H1 (cell line): ENCODE results near the gene TBX15. TPM values are rescaled to one million over a fixed set of nuclear protein-coding genes. Genes with fewer than 3 reads are reported as not detected.

ENCODE experiments used
- JUN ChIP-seq: IDR thresholded peaks from 2 replicates; pipeline ENCODE4 v1.6.1; 2011; ENCODE audit warnings: low read depth, mild to moderate bottlenecking, improper control_type of control experiment, low read length
- RBBP5 ChIP-seq: IDR thresholded peaks from 2 replicates; pipeline ENCODE4 v1.7.1; 2012; ENCODE audit warnings: low read depth, mild to moderate bottlenecking, inconsistent platforms, low read length, moderate library complexity, borderline replicate concordance
- SIN3A ChIP-seq, 2 experiments: IDR thresholded peaks in 1 of 2; conservative IDR thresholded peaks in 1 of 2; 2 replicates each; pipeline ENCODE4 v1.6.1; 2011 to 2012; ENCODE audit warnings: low read length in 2 of 2, improper control_type of control experiment in 1 of 2, low read depth in 1 of 2, mild to moderate bottlenecking in 1 of 2
- TAF1 ChIP-seq: IDR thresholded peaks from 2 replicates; pipeline ENCODE4 v1.6.1; 2011; ENCODE audit warnings: mild to moderate bottlenecking, low read depth, low read length
- TBP ChIP-seq: IDR thresholded peaks from 2 replicates; pipeline ENCODE4 v1.6.1; 2011; ENCODE audit warnings: low read depth, low read length, improper control_type of control experiment
- YY1 ChIP-seq: IDR thresholded peaks from 2 replicates; pipeline ENCODE4 v1.6.1; 2011; ENCODE audit warnings: low read depth, mild to moderate bottlenecking, low read length
- polyA plus RNA-seq, 7 experiments: library from polyadenylated mRNA; depleted of rRNA in 3 of 7; stranded (reverse) in 5 of 7; unstranded in 2 of 7; fragments of >200 nt in 5 of 7; fragments of 200-250 nt in 2 of 7; gene quantifications; 1 replicate in 5 of 7; 2 replicates in 1 of 7; 4 replicates in 1 of 7; pipeline versions ENCODE4 v1.2.1 to v1.2.3, GENCODE V29; 2011 to 2013; ENCODE audit warnings: missing spikeins in 2 of 7, mixed read lengths in 2 of 7
- total RNA-seq: library from RNA; stranded (reverse); fragmentation: NEBNext Ultra II Directional; extraction: Animal tissue kit (Norgen Biotek cat#: 25700); gene quantifications from 2 replicates; pipeline ENCODE4 v1.2.1, GENCODE V29; 2021
- TF ChIP-seq, protein P1 (sequence below): IDR thresholded peaks from 2 replicates; pipeline ENCODE4 v1.6.1; 2011; ENCODE audit warnings: low read length, improper control_type of control experiment
- TF ChIP-seq, protein P2 (sequence below): IDR thresholded peaks from 2 replicates; pipeline ENCODE4 v1.6.1; 2012; ENCODE audit warnings: inconsistent platforms

The TBX15 gene
- total and polyA plus RNA-seq, 2 of the 8 experiments (the other 6 are each of a cell fraction or from before 2014, with no cell fraction given), result 0.14 to 0.24 TPM

DNA sequence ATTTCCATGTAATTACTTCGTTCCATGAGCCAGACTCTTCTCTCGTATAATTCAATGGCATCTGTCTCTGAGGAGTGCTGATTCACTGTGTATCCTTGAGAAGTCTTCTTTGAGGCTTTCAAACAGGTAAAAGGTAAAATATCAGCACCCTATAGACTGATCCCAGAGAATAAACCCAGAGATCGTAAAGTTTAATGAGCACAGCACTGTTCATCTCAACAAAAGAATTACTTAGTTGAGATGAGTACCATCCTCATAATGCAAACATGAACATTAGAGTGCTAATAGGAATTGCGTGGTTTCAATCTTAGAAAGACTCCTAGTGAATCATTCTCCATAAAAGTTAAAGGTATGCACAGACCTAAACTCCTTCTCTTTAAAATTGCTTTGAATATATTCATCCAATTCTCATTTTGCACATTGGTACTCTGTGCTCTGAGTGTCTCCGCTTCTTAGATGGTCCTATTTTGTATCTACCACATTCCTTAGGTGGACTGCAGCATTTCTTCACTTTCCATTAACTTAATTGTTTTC lies 97.2 kb downstream of the TBX15 start (continued):
- TF ChIP-seq SIN3A (conservative IDR thresholded peaks at IDR 0.05 in 1 of 2, IDR thresholded peaks at IDR 0.05 in 1 of 2; ENCODE audit: low read depth in 1 of 2, low read length in 2 of 2) (no peak), TBP (no peak), RBBP5 (no peak), TAF1 (no peak), JUN (no peak), YY1 (no peak)
- TF ChIP-seq, protein P1, sequence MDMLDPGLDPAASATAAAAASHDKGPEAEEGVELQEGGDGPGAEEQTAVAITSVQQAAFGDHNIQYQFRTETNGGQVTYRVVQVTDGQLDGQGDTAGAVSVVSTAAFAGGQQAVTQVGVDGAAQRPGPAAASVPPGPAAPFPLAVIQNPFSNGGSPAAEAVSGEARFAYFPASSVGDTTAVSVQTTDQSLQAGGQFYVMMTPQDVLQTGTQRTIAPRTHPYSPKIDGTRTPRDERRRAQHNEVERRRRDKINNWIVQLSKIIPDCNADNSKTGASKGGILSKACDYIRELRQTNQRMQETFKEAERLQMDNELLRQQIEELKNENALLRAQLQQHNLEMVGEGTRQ, result no peak
- TF ChIP-seq, protein P2, sequence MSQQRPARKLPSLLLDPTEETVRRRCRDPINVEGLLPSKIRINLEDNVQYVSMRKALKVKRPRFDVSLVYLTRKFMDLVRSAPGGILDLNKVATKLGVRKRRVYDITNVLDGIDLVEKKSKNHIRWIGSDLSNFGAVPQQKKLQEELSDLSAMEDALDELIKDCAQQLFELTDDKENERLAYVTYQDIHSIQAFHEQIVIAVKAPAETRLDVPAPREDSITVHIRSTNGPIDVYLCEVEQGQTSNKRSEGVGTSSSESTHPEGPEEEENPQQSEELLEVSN, result no peak
